DND-41 (cell line): ENCODE measurements around the gene PPP4R1.

Experiments used
- ATAC-seq: fragments of 200-7000 bp; cut with Tn5 transposase; 3 replicates; pipeline ENCODE4 v1.9.1; 2021; ENCODE audit warnings: low read depth; ENCODE audit not compliant: insufficient read depth
- DNase-seq: peaks from one replicate; pipeline ENCODE4 v3.0.0-alpha.2; 2020
- H2AFZ ChIP-seq: 2 replicates; pipeline ENCODE4 v1.6.0; 2012; ENCODE audit warnings: low read depth, low read length
- H3K27ac ChIP-seq: 2 replicates; pipeline ENCODE4 v1.5.1; 2012; ENCODE audit warnings: low read length, inconsistent platforms
- H3K27me3 ChIP-seq: fragments of 200-600 bp; sonication (generic); 2 replicates; pipeline ENCODE4 v1.6.0; 2012; ENCODE audit warnings: low read length, mild to moderate bottlenecking, inconsistent platforms; ENCODE audit not compliant: insufficient read depth, poor library complexity
- H3K36me3 ChIP-seq: 2 replicates; pipeline ENCODE4 v1.5.1; 2012; ENCODE audit warnings: low read length, inconsistent platforms; ENCODE audit not compliant: insufficient read depth
- H3K4me1 ChIP-seq: 2 replicates; pipeline ENCODE4 v1.5.1; 2012; ENCODE audit warnings: mild to moderate bottlenecking, low read length; ENCODE audit not compliant: insufficient read depth
- H3K4me2 ChIP-seq: 2 replicates; pipeline ENCODE4 v1.6.0; 2012; ENCODE audit warnings: mild to moderate bottlenecking, moderate library complexity, low read length, inconsistent platforms; ENCODE audit not compliant: insufficient read depth
- H3K4me3 ChIP-seq, 2 experiments: fragments of 200-600 bp in 1 of 2; shearing (Covaris generic) in 1 of 2; 2 replicates each; pipeline ENCODE4 v1.5.1; 2012 to 2016; ENCODE audit warnings: inconsistent platforms in 2 of 2, low read length in 2 of 2, mild to moderate bottlenecking in 2 of 2, low read depth in 1 of 2, moderate library complexity in 1 of 2
- H3K79me2 ChIP-seq: 2 replicates; pipeline ENCODE4 v1.6.0; 2012; ENCODE audit warnings: low read length, inconsistent platforms; ENCODE audit not compliant: insufficient read depth
- H3K9ac ChIP-seq: 2 replicates; pipeline ENCODE4 v1.6.0; 2012; ENCODE audit warnings: low read depth, mild to moderate bottlenecking, inconsistent platforms, low read length, moderate library complexity
- H3K9me3 ChIP-seq: 2 replicates; pipeline ENCODE4 v1.5.1; 2012; ENCODE audit warnings: low read length, moderate library complexity, mild to moderate bottlenecking, inconsistent platforms; ENCODE audit not compliant: insufficient read depth, severe bottlenecking
- H4K20me1 ChIP-seq: 2 replicates; pipeline ENCODE4 v1.6.0; 2012; ENCODE audit warnings: low read length; ENCODE audit not compliant: insufficient read depth
- EZH2 ChIP-seq: IDR thresholded peaks from 3 replicates; pipeline ENCODE4 v1.6.1; 2012; ENCODE audit warnings: borderline replicate concordance, low read depth, mild to moderate bottlenecking, moderate library complexity, low read length, inconsistent platforms; ENCODE audit not compliant: severe bottlenecking
- TF ChIP-seq, protein P1 (sequence below): IDR thresholded peaks from 2 replicates; pipeline ENCODE4 v1.5.1; 2012; ENCODE audit warnings: borderline replicate concordance, low read length, moderate library complexity, mild to moderate bottlenecking; ENCODE audit not compliant: poor library complexity, severe bottlenecking; ENCODE audit errors: extremely low read depth

Gene PPP4R1

DNA sequence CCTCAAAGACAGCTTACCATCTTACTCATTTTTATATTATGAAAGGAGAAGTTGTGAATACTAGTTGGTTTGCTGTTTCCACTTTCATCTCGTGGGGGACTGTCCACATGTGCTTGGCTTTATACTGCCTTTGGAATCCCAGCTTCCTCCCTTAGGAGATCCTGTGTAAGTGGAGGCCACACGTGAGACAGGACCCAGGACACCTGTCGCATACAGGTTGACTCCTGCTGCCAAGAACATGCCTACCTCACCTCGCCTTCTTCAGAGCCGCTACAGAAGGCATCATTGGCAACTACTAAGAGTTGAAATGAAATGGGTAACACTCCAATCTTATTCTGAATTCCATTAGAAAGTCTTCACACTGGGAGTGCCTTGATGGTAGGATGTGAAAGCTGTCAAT lies 69.3 kb downstream of the PPP4R1 start:
- Histone ChIP-seq H3K4me1 (no peaks in the 10 kb centered on the region), H2AFZ (no peak overlapping the region), H3K36me3 (peaks cover 49% of the 10 kb centered on the region), H4K20me1 (peaks cover 22% of the 10 kb centered on the region), H3K4me3 (no peak overlapping the region), H3K4me2 (no peak overlapping the region), H3K79me2 (no peaks in the 10 kb centered on the region), H3K9me3 (no peaks in the 10 kb centered on the region), H3K27me3 (no peaks in the 10 kb centered on the region), H3K27ac (no peak overlapping the region), H3K9ac (no peak overlapping the region)
- no peak for ATAC-seq
- DNase-seq, result no peak
- TF ChIP-seq EZH2, result no peak
- TF ChIP-seq, protein P1, sequence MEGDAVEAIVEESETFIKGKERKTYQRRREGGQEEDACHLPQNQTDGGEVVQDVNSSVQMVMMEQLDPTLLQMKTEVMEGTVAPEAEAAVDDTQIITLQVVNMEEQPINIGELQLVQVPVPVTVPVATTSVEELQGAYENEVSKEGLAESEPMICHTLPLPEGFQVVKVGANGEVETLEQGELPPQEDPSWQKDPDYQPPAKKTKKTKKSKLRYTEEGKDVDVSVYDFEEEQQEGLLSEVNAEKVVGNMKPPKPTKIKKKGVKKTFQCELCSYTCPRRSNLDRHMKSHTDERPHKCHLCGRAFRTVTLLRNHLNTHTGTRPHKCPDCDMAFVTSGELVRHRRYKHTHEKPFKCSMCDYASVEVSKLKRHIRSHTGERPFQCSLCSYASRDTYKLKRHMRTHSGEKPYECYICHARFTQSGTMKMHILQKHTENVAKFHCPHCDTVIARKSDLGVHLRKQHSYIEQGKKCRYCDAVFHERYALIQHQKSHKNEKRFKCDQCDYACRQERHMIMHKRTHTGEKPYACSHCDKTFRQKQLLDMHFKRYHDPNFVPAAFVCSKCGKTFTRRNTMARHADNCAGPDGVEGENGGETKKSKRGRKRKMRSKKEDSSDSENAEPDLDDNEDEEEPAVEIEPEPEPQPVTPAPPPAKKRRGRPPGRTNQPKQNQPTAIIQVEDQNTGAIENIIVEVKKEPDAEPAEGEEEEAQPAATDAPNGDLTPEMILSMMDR, result no peak

GRCh38 chr18:9542924-9543323 lies 71.4 kb downstream of the PPP4R1 start:
- no peak overlapping the region for H3K4me2 ChIP-seq
- DNase-seq, result no peak
- H3K4me1 ChIP-seq, result no peaks in the 10 kb centered on the region
- H4K20me1 ChIP-seq, result peaks cover 18% of the 10 kb centered on the region; the same call in 1 of the 2 replicates
- no peak overlapping the region for H3K4me3 ChIP-seq
- TF ChIP-seq EZH2, result no peak
- TF ChIP-seq, protein P1, result no peak
- no peak overlapping the region for H3K27ac ChIP-seq
- no peak overlapping the region for H3K9ac ChIP-seq
- H2AFZ ChIP-seq, result no peak overlapping the region
- H3K27me3 ChIP-seq, result no peaks in the 10 kb centered on the region
- H3K79me2 ChIP-seq, result no peaks in the 10 kb centered on the region
- ATAC-seq, result peak; percentile 39; the same call in 2 of the 3 replicates
- H3K36me3 ChIP-seq, result peaks cover 41% of the 10 kb centered on the region
- H3K9me3 ChIP-seq, result no peaks in the 10 kb centered on the region

- Histone ChIP-seq H3K9ac (no peak overlapping the region), H2AFZ (no peak overlapping the region), H4K20me1 (peaks cover 5% of the 10 kb centered on the region; the same call in 1 of the 2 replicates), H3K79me2 (no peaks in the 10 kb centered on the region), H3K4me1 (no peaks in the 10 kb centered on the region), H3K9me3 (no peaks in the 10 kb centered on the region), H3K4me2 (no peak overlapping the region), H3K27ac (no peak overlapping the region), H3K36me3 (peaks cover 36% of the 10 kb centered on the region), H3K27me3 (no peaks in the 10 kb centered on the region), H3K4me3 (no peak overlapping the region)
- no peak for TF ChIP-seq EZH2
- TF ChIP-seq, protein P1, result no peak
- DNase-seq, result no peak
- no peak for ATAC-seq
These were observed 74.4 kb downstream of the PPP4R1 start for GRCh38 chr18:9539938-9540337.

- TF ChIP-seq, protein P1, result no peak
- TF ChIP-seq EZH2, result no peak
- Histone ChIP-seq H2AFZ (no peak overlapping the region), H3K4me1 (no peaks in the 10 kb centered on the region), H4K20me1 (peaks cover under 1% of the 10 kb centered on the region; the same call in 1 of the 2 replicates), H3K9me3 (no peaks in the 10 kb centered on the region), H3K36me3 (peaks cover 42% of the 10 kb centered on the region), H3K79me2 (no peaks in the 10 kb centered on the region), H3K27me3 (no peaks in the 10 kb centered on the region), H3K4me3 (no peak overlapping the region), H3K27ac (no peak overlapping the region), H3K4me2 (no peak overlapping the region), H3K9ac (no peak overlapping the region)
- no peak for ATAC-seq
- DNase-seq, result no peak
These were observed 75.1 kb downstream of the PPP4R1 start for GRCh38 chr18:9539283-9539682.
